C4-2B (cell line): ENCODE measurements around the gene CHD5.

ENCODE experiments used
- CTCF ChIP-seq: fragments of 450-650 bp; conservative IDR thresholded peaks from 2 replicates; pipeline ENCODE4 v1.5.1; 2017; ENCODE audit warnings: mild to moderate bottlenecking
- ZFX ChIP-seq: fragments of 450-650 bp; IDR thresholded peaks from 2 replicates; pipeline ENCODE4 v1.6.1; 2017

GRCh38 chr1:6134206-6134605, 45.9 kb downstream of the CHD5 start:
- TF ChIP-seq CTCF (no peak), ZFX (no peak)
